HepG2 (cell line): ENCODE data around the gene ENTPD2. TPM values are rescaled to one million over a fixed set of nuclear protein-coding genes. Genes with fewer than 3 reads are reported as not detected.

Experiments
- ARID4A ChIP-seq: sonication (generic); formaldehyde crosslinking; IDR thresholded peaks from 2 replicates; pipeline ENCODE4 v1.5.0; 2020; ENCODE audit warnings: mild to moderate bottlenecking, missing genetic modification reagents, borderline replicate concordance
- BHLHE40 ChIP-seq: IDR thresholded peaks from 2 replicates; pipeline ENCODE4 v1.6.1; 2011; ENCODE audit warnings: low read length, improper control_type of control experiment
- CBX5 ChIP-seq: sonication (generic); formaldehyde crosslinking; IDR thresholded peaks from 2 replicates; pipeline ENCODE4 v1.4.0; 2020; ENCODE audit warnings: missing genetic modification reagents, borderline replicate concordance
- CREBL2 ChIP-seq: sonication (generic); formaldehyde crosslinking; IDR thresholded peaks from 2 replicates; pipeline ENCODE4 v1.8.1; 2023; ENCODE audit warnings: missing genetic modification reagents, mild to moderate bottlenecking, borderline replicate concordance
- ETV6 ChIP-seq: sonication (generic); formaldehyde crosslinking; conservative IDR thresholded peaks from 2 replicates; pipeline ENCODE4 v1.4.0; 2020; ENCODE audit warnings: missing genetic modification reagents
- KLF12 ChIP-seq: sonication (generic); formaldehyde crosslinking; IDR thresholded peaks from 2 replicates; pipeline ENCODE4 v1.4.0; 2020; ENCODE audit warnings: missing genetic modification reagents, borderline replicate concordance
- LCORL ChIP-seq, 2 experiments: fragments of 450-650 bp in 1 of 2; sonication (generic) in 1 of 2; formaldehyde crosslinking in 1 of 2; IDR thresholded peaks; 2 replicates each; pipeline versions ENCODE4 v1.5.0 to v1.6.1; 2017 to 2020; ENCODE audit warnings: antibody characterized with exemption in 1 of 2, missing genetic modification reagents in 1 of 2
- MTF2 ChIP-seq: sonication (generic); formaldehyde crosslinking; IDR thresholded peaks from 2 replicates; pipeline ENCODE4 v1.5.0; 2020; ENCODE audit warnings: missing genetic modification reagents, borderline replicate concordance
- NFKBIZ ChIP-seq: IDR thresholded peaks from 2 replicates; pipeline ENCODE4 v1.6.1; 2018; ENCODE audit warnings: missing genetic modification reagents, missing compliant biosample characterization
- SP4 ChIP-seq: sonication (generic); formaldehyde crosslinking; IDR thresholded peaks from 2 replicates; pipeline ENCODE4 v1.8.1; 2023; ENCODE audit warnings: mild to moderate bottlenecking, missing genetic modification reagents
- TMF1 ChIP-seq: sonication (generic); formaldehyde crosslinking; IDR thresholded peaks from 2 replicates; pipeline ENCODE4 v1.8.1; 2022; ENCODE audit warnings: low read depth, missing genetic modification reagents
- UBTF ChIP-seq: sonication (generic); formaldehyde crosslinking; IDR thresholded peaks from 2 replicates; pipeline ENCODE4 v1.4.0; 2020; ENCODE audit warnings: mild to moderate bottlenecking, missing genetic modification reagents
- YY1 ChIP-seq: IDR thresholded peaks from 2 replicates; pipeline ENCODE4 v1.6.1; 2011; ENCODE audit warnings: low read length, low read depth, moderate library complexity, mild to moderate bottlenecking; ENCODE audit not compliant: insufficient read depth, insufficient replicate concordance
- ZBED4 ChIP-seq: sonication (generic); formaldehyde crosslinking; IDR thresholded peaks from 2 replicates; pipeline ENCODE4 v1.4.0; 2020; ENCODE audit warnings: missing genetic modification reagents, borderline replicate concordance
- ZNF549 ChIP-seq: sonication (generic); formaldehyde crosslinking; IDR thresholded peaks from 2 replicates; pipeline ENCODE4 v1.5.0; 2020; ENCODE audit warnings: missing genetic modification reagents
- ZNF577 ChIP-seq: sonication (generic); formaldehyde crosslinking; IDR thresholded peaks from 2 replicates; pipeline ENCODE4 v1.4.0; 2020; ENCODE audit warnings: mild to moderate bottlenecking, low read depth, missing genetic modification reagents, borderline replicate concordance
- ZNF598 ChIP-seq: sonication (generic); formaldehyde crosslinking; IDR thresholded peaks from 2 replicates; pipeline ENCODE4 v1.5.1; 2020; ENCODE audit warnings: mild to moderate bottlenecking, missing genetic modification reagents, borderline replicate concordance
- ZNF749 ChIP-seq: sonication (generic); formaldehyde crosslinking; IDR thresholded peaks from 2 replicates; pipeline ENCODE4 v1.8.0; 2022; ENCODE audit warnings: mild to moderate bottlenecking, missing genetic modification reagents, moderate library complexity, borderline replicate concordance
- polyA plus RNA-seq, 8 experiments: library from polyadenylated mRNA; depleted of rRNA in 3 of 8; stranded (reverse) in 7 of 8; unstranded in 1 of 8; fragments of >200 nt; fragmentation: Illumina TruSeq in 4 of 8; extraction: Trizol in 4 of 8; gene quantifications; 2 replicates each; pipeline versions ENCODE4 v1.2.1 to v1.2.3, GENCODE V29; 2011 to 2016; ENCODE audit warnings: low read depth in 4 of 8, missing spikeins in 1 of 8, mixed read lengths in 1 of 8; ENCODE audit not compliant: insufficient read depth in 1 of 8
- total RNA-seq, 5 experiments: library from RNA; depleted of rRNA; stranded (reverse); fragments of >200 nt; fragmentation: Illumina TruSeq; extraction: Trizol; gene quantifications; 2 replicates each; pipeline ENCODE4 v1.2.3, GENCODE V29; 2016; ENCODE audit warnings: low read depth in 1 of 5

The ENTPD2 gene
- total and polyA plus RNA-seq, 2 of the 13 experiments (the other 11 are each of a cell fraction or from before 2014, with no cell fraction given), result 0.95 to 3.2 TPM

- TF ChIP-seq ZNF749 (no peak), TMF1 (CRISPR knock-in tag) (peak; percentile 59; the same call in 1 of the 2 replicates), YY1 (peak; percentile 59), ZBED4 (CRISPR knock-in tag) (peak; percentile 72), ZNF577 (0 out of 2 replicates have a peak, but pooled peaks have one; percentile 16), ETV6 (no peak), UBTF (peak; percentile 65), ZNF549 (CRISPR knock-in tag) (no peak), ZNF598 (CRISPR knock-in tag) (no peak), CBX5 (CRISPR knock-in tag) (no peak), MTF2 (CRISPR knock-in tag) (no peak), KLF12 (CRISPR knock-in tag) (no peak), SP4 (CRISPR knock-in tag) (0 out of 2 replicates have a peak, but pooled peaks have one; percentile 27), LCORL (IDR thresholded peaks at IDR 0.05) (no peak), LCORL (CRISPR knock-in tag; IDR thresholded peaks at IDR 0.05) (no peak), ARID4A (CRISPR knock-in tag) (peak; percentile 69; the same call in 1 of the 2 replicates), CREBL2 (no peak), BHLHE40 (no peak), NFKBIZ (no peak)
Observed at GRCh38 chr9:137070201-137070905, 16.5 kb upstream of the ENTPD2 start, which contains the start of gene SAPCD2 (continued).
